ENCODE data around the gene LINS1. TPM values are rescaled to one million over a fixed set of nuclear protein-coding genes. Genes with fewer than 3 reads are reported as not detected.

Gene LINS1
- total and polyA plus RNA-seq, 2 experiments from 2014 or later: 11.7 to 15.4 TPM

GRCh38 chr15:100627789-100628395, 25.9 kb upstream of the LINS1 start:
- TF ChIP-seq, protein P1, sequence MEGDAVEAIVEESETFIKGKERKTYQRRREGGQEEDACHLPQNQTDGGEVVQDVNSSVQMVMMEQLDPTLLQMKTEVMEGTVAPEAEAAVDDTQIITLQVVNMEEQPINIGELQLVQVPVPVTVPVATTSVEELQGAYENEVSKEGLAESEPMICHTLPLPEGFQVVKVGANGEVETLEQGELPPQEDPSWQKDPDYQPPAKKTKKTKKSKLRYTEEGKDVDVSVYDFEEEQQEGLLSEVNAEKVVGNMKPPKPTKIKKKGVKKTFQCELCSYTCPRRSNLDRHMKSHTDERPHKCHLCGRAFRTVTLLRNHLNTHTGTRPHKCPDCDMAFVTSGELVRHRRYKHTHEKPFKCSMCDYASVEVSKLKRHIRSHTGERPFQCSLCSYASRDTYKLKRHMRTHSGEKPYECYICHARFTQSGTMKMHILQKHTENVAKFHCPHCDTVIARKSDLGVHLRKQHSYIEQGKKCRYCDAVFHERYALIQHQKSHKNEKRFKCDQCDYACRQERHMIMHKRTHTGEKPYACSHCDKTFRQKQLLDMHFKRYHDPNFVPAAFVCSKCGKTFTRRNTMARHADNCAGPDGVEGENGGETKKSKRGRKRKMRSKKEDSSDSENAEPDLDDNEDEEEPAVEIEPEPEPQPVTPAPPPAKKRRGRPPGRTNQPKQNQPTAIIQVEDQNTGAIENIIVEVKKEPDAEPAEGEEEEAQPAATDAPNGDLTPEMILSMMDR (conservative IDR thresholded peaks at IDR 0.05; ENCODE audit: low read depth in 2 of 2): peak; percentile 81 to 82
- TF ChIP-seq ETS1 (IDR thresholded peaks at IDR 0.05): no peak
- Mint-ChIP-seq H3K27me3 (ENCODE audit: insufficient read depth, low read depth, poor library complexity) (no peaks in the 10 kb centered on the region), H3K36me3 (ENCODE audit: low read depth) (peaks cover 8% of the 10 kb centered on the region; the same call in 2 of the 3 replicates), H3K4me3 (no peak overlapping the region), H3K9me3 (no peaks in the 10 kb centered on the region), H3K4me1 (peaks cover 7% of the 10 kb centered on the region), H3K27ac (no peak overlapping the region)
- Histone ChIP-seq H3K79me2 (replicated peaks; ENCODE audit: insufficient read depth) (peaks cover 14% of the 10 kb centered on the region; the same call in 1 of the 2 replicates), H4K20me1 (replicated peaks; ENCODE audit: insufficient read depth) (no peaks in the 10 kb centered on the region; the same call in 1 of the 2 replicates), H3K27ac (ENCODE audit: low read depth) (no peak overlapping the region), H2AFZ (no peak overlapping the region), H3K4me2 (no peak overlapping the region), H3F3A (replicated peaks; ENCODE audit: low read depth) (no peaks in the 10 kb centered on the region), H3K36me3 (ENCODE audit: insufficient read depth) (no peaks in the 10 kb centered on the region), H3K4me3 (no peak overlapping the region), H3K27me3 (ENCODE audit: insufficient read depth) (no peaks in the 10 kb centered on the region), H3K4me1 (ENCODE audit: insufficient read depth) (no peaks in the 10 kb centered on the region), H3K9me2 (ENCODE audit: insufficient read depth) (no peaks in the 10 kb centered on the region)
- ATAC-seq (peak; percentile 86), DNase-seq (ENCODE audit: low spot score) (peak; percentile 78)

GRCh38 chr15:100623301-100623700, 21.3 kb upstream of the LINS1 start:
- Mint-ChIP-seq H3K36me3 (ENCODE audit: low read depth) (peaks cover 16% of the 10 kb centered on the region; the same call in 2 of the 3 replicates), H3K9me3 (no peaks in the 10 kb centered on the region), H3K27ac (no peak overlapping the region), H3K27me3 (ENCODE audit: insufficient read depth, low read depth, poor library complexity) (no peaks in the 10 kb centered on the region), H3K4me3 (no peak overlapping the region), H3K4me1 (no peaks in the 10 kb centered on the region)
- Histone ChIP-seq H3F3A (replicated peaks; ENCODE audit: low read depth) (no peaks in the 10 kb centered on the region), H4K20me1 (replicated peaks; ENCODE audit: insufficient read depth) (no peaks in the 10 kb centered on the region), H3K4me3 (no peak overlapping the region), H3K36me3 (ENCODE audit: insufficient read depth) (no peaks in the 10 kb centered on the region), H3K4me2 (no peak overlapping the region), H3K27ac (ENCODE audit: low read depth) (no peak overlapping the region), H3K79me2 (replicated peaks; ENCODE audit: insufficient read depth) (no peaks in the 10 kb centered on the region; the same call in 1 of the 2 replicates), H2AFZ (no peak overlapping the region), H3K4me1 (ENCODE audit: insufficient read depth) (no peaks in the 10 kb centered on the region), H3K27me3 (ENCODE audit: insufficient read depth) (no peaks in the 10 kb centered on the region), H3K9me2 (ENCODE audit: insufficient read depth) (no peaks in the 10 kb centered on the region)
- ATAC-seq (no peak), DNase-seq (ENCODE audit: low spot score) (no peak)
- TF ChIP-seq ZNF462 (CRISPR knock-in tag; IDR thresholded peaks at IDR 0.05) (no peak), ZNF114 (CRISPR knock-in tag; IDR thresholded peaks at IDR 0.05) (no peak)
